ENCODE measurements around the gene DCBLD1.

DCBLD1 gene

DNA sequence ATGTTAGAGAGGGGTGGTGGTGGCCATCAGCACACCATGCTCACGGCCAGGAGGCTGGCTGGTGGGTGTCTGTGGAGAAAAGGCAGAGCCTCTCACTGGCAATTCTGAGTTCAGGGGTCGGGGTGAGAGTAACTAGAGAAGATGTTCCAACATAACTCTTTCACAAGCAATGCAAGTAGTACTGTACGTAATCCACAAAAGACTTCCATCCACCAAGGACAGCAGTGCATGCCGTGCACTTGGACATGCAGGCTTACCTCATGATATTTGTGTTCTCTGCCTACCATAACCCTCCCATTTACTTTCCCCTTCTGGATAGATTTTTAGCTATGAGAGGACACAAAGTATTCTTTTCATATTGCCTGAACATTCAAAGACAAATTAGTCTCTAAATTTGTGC, 51.3 kb downstream of the DCBLD1 start:
- no peak for DNase-seq

DNA sequence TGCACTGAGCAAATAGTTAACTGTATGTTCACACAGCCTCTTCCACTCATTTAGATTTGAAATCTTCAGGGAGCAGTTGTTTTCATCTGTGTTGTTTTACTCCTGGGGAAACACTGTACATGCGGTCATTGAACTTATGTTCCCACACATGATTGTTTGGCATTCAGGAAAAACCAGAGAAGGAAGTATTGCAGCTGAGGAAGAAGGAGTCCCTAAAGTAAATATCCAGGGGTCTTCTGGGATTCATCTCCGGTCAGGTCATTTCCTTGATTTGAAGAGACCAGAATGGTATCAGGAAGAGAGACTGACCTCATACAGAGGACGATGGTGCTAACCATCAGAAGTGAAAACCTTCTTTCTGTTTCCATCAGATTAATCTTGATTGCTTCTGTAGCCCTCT, 52.5 kb downstream of the DCBLD1 start:
- no peak for DNase-seq

DNA sequence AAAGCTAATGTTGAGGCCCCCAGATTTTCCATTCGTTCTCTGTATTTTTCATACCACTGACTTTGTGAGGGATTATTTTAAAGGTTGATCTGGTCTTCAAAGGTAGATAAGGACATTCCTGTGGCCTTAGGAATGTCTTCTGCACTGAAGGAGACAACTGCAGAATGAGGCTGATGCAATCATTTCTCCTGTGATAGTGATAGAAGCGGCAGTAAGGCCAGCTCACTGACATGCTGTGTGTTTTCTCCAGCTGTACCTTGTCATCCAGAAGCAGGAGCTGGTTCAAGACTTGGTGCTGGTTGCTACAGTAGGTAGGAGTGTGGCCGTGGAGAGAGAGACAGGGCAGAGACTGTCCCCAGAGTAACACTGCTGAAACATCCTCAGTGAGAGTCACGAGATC, 53.8 kb downstream of the DCBLD1 start:
- no peak for DNase-seq

DNA sequence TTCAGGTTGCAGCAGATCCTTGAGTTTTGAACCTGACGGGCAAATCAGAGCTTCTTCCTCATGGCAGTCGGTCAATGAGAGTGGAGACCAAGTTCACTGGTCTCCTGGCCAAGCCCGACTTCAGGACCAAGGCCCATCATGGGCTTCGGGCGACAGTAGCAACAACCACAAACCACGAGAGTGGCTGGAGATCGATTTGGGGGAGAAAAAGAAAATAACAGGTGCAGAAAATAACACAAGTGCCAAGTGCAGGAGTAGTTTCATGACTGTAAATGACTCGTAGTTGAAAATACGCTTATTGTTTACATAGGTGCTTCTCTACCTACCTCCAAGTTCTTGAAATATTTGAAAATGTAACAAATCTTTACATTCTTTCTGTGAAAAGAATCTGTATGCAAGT, 56.1 kb downstream of the DCBLD1 start:
- no peak for DNase-seq

DNA sequence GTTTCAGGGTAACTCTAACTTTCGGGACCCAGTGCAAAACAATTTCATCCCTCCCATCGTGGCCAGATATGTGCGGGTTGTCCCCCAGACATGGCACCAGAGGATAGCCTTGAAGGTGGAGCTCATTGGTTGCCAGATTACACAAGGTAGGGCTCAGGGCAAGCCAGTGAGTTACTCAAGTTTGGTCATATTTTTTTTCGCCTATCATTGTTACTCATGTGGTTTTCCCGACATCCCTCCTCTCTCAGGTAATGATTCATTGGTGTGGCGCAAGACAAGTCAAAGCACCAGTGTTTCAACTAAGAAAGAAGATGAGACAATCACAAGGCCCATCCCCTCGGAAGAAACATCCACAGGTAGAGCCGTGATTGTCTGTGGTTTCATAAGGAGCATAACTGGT, 58.2 kb downstream of the DCBLD1 start:
- DNase-seq = no peak

DNA sequence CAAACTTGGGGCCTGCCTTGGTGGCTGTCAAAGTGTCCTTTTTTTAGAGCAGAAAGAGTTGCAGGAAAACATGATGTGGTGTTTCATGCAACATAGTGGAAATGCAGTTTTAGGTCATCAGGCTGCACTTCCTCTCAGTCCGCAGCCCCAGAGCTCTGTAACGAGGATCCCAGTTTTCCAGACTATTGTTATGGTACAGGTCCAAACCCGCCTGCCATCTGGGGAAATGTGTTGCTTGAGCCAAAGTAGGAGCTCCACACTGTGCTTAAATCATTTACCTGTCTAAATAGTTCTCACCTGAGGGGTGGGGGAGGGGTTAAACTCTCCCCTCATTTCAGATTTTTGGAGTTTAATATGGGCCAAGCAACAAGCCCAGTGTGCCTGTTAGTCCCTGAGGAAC, 60.0 kb downstream of the DCBLD1 start:
- no peak for DNase-seq

DNA sequence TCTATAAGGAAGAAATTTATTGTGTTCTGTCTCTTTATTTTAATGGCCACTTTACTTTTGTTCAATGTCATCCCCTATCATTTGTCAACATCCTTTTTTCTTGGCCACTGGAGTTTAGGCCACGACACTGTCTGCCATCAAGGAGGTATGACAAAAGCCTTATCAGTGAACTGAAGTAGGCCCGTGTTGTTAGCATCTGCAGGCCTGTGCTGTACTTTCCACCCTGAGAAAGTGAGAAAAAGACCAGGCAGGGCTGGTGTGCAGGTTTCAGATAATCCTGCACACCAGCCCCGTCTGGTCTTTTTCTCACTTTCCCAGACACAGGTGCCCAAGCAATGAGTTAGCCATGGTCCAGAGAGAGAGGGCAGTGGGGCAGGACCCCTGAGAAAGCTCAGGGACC, 62.2 kb downstream of the DCBLD1 start:
- DNase-seq = no peak

DNA sequence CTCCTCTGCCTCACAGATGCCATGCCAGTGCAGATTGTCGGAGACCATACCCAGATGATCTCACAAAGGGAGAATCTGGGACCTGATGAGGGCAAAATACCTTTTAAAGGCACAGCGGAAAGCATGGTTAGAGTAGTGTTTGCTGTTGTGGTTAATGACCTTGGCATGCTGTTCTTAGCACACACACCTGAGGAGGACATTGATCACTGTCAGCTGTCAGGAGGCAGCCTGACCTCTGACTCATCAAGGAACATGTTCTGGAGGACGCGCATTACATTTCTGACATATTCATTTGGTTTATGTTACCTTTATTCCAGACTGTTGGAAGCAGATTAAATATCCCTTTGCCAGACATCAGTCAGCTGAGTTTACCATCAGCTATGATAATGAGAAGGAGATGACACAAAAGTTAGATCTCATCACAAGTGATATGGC, 62.7 kb downstream of the DCBLD1 start:
- DNase-seq = no peak

DNA sequence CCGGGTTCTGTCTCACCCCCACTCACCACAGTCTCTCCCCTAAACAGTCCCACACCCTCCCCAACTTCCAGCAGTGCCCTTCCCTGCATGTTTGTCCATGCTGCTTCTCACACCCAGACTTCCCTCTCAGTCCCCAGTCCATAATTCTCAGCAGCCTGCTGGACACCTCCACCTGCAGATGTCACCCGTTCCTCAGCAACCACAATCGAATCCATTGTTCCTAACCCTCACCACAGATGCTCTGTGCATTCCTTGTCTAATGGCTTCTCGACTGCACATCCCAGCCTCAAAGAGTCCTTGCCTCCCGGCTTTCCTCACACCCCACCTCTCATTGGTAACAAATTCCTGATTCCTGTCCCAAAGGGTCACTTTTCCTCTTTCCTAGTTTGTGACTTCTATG, 64.2 kb downstream of the DCBLD1 start:
- DNase-seq = no peak

DNA sequence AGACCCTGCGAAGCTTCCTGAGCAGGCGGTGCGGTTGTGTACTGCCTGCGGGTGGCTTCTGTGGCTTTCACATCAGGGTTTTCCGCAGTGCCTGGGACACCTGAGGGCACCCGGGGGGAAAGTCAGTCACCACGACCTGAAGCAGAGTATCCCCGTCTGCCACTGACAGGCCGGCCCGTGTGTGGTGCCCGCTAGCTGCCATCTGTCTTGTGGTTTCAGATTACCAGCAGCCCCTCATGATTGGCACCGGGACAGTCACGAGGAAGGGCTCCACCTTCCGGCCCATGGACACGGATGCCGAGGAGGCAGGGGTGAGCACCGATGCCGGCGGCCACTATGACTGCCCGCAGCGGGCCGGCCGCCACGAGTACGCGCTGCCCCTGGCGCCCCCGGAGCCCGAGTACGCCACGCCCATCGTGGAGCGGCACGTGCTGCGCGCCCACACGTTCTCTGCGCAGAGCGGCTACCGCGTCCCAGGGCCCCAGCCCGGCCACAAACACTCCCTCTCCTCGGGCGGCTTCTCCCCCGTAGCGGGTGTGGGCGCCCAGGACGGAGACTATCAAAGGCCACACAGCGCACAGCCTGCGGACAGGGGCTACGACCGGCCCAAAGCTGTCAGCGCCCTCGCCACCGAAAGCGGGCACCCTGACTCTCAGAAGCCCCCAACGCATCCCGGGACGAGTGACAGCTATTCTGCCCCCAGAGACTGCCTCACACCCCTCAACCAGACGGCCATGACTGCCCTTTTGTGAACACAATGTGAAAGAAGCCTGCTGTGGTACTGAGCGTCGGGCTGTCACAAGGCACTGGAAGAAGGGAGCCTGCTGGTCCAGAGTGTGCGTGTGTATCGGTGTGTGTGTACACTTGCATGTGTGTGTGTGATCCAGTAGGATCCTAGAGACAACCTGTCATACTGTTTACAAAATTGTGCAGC, 65.5 kb downstream of the DCBLD1 start:
- peak; percentile 58 for DNase-seq

DNA sequence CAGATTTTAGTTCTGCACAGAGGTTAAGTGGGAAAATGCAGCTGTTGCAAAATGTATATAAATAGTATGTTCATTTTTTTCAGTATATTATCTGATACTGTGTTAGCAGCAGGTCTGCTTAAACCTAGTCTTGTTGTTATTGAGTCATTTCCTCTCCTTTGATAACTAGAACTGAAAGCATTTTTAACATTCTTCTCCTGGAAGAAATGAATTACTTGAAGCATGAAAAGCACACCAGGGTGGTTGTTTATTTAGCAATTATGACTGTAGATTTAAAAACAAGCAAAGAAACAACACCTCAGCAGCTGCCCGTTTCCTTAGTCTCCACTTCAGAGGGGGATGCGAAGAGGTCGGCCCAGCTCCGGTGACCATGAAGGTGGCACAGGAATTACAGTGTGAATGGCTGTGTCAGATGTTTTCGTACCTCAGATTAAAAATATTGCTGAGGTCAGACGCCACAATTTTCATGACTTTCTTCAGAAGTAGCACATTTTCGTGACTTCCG, 66.4 kb downstream of the DCBLD1 start:
- peak; percentile 20 for DNase-seq

DNA sequence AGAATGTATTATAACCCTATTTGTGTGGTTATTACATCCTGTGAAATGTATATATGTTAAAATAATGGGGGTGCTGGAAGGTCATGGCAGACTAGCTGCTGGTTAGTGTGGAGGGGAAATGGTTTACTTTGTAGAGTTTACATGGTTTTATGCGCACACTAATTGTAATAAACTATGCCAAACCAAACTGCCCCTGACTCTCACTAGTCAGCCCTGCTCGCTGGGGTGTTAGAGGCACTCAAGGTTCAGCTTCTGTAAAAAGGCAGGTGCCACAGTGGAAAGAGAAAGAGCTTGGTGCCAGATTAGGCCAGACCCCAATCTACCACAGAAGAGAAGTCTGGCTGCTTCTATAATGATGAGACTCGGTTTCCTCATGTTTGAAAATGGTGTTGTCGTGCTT, 67.1 kb downstream of the DCBLD1 start:
- DNase-seq = peak; percentile 21

DNA sequence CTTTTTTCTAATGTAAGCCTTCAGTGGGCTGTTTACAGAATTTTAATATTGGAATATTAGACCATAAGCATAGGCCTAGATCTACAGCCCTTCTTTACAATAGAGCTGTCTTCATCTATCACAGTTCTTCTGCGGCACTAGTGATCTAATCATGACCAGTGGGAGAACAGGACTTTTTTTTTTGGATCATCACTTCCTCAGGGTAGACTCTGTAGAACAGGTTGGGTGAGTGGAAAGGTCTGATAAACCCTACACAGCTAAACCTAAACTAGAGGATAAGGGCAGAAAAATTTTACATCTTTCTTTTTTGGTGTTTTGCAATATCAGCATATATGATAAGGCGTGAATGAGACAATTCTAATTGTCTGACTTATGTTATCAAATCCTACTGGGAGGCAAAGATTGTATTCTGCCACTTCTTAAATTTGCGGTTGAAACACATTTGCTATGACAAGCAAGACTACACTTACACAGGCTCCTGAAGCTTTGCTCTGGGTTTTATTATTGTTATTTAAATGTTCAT, 67.7 kb downstream of the DCBLD1 start:
- no peak for DNase-seq

DNA sequence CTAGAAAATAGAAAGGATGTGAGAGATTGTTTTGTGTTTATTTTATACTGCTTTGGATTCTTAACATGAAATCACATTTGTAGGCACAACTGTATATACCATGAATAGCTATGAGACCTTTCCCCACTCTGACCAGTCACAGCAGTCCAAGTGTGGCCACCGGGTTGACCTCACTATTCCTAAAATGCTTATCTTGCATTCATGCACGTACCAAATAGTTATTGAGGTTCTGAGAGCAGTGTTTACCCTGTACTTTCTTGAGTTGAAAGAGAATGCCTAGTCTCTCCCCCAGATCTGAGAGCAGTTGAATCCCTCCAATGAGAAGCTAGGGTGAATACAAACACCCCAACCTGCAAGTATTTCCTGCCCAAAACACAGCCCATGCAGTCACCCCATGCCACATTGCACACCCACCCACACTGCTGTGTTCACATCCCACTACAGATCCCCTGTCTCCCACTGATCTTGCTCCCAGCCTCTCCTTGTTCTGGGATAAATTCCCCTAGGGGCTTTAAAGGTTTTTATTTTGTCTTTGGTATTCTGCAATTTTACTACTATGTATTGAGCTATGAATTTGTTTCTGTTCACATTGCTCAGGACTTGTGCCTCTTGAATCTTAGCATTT, 68.3 kb downstream of the DCBLD1 start:
- DNase-seq = no peak

DNA sequence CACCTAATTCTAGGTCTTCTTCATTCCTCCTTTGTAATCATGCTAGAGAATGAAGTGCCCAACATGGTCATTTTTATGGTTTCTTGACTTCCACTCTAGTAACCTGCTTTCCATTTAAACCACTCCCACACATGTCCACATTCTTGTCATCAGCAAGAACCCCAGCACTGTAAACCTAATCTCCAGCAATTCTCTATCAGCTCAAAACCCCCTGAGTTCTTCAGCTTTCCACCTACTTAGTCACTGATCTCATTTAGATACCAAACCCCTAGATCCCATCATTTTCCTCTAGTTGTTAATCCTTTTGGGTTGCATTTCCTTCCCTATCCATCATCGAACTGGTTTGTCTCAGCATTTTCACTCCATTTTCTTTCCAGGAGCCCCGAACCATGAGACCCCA, 70.1 kb downstream of the DCBLD1 start:
- no peak for DNase-seq

DNA sequence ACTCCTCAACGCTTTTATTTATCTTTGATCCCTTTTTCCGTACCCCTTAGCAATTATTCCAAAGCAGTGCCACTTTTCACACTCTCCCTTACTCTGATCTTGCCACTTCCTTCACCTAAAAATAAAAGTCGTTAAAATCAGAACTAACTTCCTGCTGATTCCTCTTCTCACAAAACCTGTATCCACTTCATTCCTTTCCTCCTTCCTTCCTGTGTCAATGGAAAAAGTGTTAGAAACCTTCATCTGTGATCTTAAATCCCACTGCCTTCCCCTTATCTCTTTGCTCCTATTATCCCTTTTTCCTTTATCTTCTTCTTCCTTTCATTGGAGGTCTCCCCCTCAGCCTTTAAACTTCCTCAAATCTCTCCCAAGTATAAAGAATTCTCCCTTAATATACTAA, 70.7 kb downstream of the DCBLD1 start:
- no peak for DNase-seq

DNA sequence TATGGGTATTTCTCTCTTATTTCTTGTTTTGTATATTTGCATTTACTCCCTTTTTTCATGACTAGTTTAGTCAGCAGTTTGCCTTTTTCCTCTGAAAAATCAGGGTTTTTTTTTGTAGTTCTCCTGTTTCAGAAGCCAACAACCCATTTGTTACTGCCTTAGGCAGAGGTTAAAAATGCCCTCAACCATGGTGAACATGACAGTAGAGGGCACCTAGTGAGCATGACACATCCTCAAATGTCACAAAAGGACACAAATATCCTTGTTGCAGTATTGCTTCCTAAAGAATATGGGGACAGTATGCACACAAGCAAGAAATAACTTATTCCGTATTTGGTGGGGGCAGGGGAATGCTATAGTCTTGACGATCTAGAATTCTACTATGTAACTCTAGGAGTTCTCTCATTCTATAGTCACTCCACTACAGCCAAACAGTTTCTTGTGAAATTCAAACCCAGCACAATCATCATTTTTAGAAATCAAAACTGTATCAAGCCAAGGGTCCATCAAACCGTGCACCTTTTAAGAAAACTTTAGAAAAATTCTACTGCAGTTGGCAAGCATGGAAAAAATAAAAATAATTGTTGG, 72.9 kb downstream of the DCBLD1 start:
- no peak for DNase-seq

DNA sequence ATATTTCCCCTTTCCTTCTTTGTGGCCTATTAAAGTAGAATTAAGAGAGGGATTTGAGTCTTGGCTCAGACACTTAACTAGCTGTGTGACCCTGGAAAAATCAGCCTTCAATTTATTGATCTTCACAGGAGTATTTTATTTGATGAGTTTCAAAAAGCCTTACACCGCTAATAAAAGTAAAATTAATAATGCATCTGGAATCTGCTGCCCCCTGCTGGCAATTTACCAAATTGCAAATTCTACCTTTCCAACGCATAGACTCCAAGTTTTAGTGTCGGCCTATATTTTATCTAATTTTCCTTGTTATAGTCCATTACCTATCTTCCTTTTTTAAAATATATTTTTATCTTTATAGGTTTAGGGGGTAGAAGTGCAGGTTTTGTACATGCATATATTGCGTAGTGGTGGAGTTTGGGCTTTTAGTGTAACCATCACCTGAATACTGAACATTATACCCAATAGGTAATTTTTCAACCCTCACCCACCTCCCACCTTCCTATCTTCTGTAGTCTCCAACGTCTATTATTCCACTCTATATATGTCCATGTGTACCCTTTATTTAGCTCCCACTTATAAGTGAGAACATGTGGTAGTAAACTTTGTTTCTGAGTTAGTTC, 73.5 kb downstream of the DCBLD1 start:
- peak; percentile 68 for DNase-seq

DNA sequence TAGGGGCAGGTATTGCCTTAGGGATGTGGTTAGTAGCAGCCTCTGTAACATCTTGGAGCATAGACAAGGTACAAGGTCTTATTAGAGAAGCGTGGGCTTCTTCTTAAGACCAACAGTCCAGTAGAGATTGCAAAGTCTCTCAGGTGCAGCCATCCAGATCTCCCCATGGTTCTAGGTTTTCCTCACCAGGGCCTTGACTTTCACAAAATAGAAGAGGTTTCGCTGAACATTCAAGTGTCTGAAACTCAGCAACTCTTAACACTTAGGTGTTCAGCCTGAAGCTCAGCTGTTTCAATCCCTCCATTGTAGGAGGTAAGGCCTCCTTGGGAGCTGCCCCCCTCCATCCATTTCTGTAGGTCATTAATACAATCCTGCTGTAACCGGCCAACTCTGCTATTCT, 75.5 kb downstream of the DCBLD1 start:
- no peak for DNase-seq

DNA sequence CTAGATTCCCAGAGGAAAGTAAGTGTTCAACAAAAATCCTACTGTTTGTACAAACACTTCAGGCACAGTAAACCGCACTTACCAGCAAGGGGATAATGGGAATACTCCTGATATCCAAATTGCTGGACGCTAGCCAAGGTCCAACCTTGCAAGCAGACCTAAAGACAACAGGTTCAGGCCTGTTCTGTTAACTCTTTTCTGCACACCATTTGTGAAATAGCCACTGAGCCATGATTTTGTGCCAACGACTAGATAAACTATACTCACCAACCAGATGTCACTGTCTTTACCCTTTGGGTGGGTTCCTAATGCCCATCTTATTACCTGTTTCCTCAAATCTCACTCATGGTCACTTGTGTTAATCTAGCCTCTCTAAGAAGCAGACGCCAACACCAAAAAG, 76.3 kb downstream of the DCBLD1 start:
- DNase-seq = no peak

DNA sequence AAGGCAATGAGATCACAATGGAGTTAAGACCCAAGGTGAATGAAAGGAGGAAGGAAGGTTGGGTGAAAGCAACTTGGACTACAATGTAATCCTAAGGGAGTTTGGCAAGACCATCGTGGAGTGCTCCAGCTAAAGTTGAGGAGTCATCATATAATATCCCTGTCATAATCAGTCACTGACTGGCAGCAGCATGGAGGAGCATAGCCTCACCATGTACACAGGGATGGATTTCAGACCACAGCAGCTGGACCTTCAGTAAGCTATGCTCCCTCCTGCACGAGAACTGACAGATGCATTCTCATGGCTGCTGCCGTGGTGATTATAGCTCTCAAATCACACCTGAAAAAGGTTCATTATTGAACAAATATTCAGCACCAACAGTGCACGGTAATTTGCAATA, 76.8 kb downstream of the DCBLD1 start:
- DNase-seq = no peak

DNA sequence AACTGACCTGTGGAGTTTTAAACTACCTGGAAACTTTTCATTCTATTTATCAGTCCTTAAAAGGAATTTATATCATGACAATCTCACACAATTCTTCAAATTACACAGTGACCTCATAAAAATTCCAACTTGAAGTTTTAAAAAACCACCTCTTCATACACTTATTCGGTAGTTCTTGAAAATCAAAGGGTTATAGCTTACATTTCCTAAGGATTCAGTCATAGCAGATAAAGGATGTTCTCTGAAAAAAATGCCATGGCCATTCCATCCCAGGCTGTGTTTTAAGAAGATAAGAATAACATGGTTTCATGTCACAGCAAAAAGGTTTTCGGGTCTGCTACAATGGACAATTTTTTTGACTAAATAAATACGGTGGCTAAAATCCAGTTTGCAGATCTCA, 78.7 kb downstream of the DCBLD1 start:
- DNase-seq = no peak

DNA sequence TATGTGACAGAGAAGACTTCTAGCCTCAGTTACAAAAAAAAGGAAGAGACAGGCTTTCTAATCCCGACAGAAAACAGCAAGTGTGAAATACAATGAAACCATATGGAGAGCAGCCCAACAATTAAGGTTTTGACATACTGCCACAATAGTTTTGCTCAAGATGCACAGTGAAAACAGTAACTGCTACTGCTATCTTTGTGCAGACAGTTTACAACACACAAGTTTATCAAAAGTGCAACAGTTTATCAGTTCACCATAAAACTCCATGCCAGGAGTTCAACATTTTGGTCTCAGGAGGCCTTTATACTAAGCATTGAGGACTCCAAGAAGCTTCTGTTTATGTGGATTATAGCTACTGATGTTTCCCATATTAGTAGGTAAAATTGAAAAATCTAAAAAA, 82.2 kb downstream of the DCBLD1 start:
- DNase-seq = no peak

Measured in activated CD8-positive, alpha-beta memory T cell treated with anti-CD3 and anti-CD28 coated beads, Interleukin-2, amount 50 U/mL, for 4 hours (primary cell).